NCI-H2107 (cell line): ENCODE results near the gene DACT3.

Experiments
- DNase-seq: peaks from one replicate; lab custom pipeline; 2025; lab: John Stamatoyannopoulos, UW

The DACT3 gene

GRCh38 chr19:46661020-46661731, at the start of gene DACT3:
Gene DACT3 (minus strand): TSS chr19:46661182. CDS start chr19:46661064, 118 bp downstream.
- peak; percentile 99 for DNase-seq

GRCh38 chr19:46710687-46711086, 49.7 kb upstream of the DACT3 start:
- no peak for DNase-seq

- no peak for DNase-seq
These were observed 43.5 kb upstream of the DACT3 start for GRCh38 chr19:46704379-46705076.

- no peak for DNase-seq
These were observed 39.7 kb upstream of the DACT3 start for GRCh38 chr19:46700704-46701103.

- no peak for DNase-seq
These were observed 37.7 kb upstream of the DACT3 start for GRCh38 chr19:46698395-46699321.

- DNase-seq: no peak
These were observed 36.4 kb upstream of the DACT3 start for GRCh38 chr19:46697204-46697960.

GRCh38 chr19:46696866-46697203, 35.9 kb upstream of the DACT3 start:
- no peak for DNase-seq

- no peak for DNase-seq
These were observed 35.1 kb upstream of the DACT3 start for GRCh38 chr19:46696052-46696451.

- DNase-seq: no peak
These were observed 32.8 kb upstream of the DACT3 start for GRCh38 chr19:46693760-46694159.

- no peak for DNase-seq
These were observed 32.1 kb upstream of the DACT3 start for GRCh38 chr19:46692918-46693722.

GRCh38 chr19:46691948-46692347, 31.0 kb upstream of the DACT3 start:
- DNase-seq: no peak

GRCh38 chr19:46691104-46691503, 30.1 kb upstream of the DACT3 start:
- no peak for DNase-seq

GRCh38 chr19:46689358-46689757, 28.4 kb upstream of the DACT3 start:
- DNase-seq: no peak

- no peak for DNase-seq
These were observed 26.6 kb upstream of the DACT3 start for GRCh38 chr19:46687438-46688145.

- DNase-seq: no peak
These were observed 24.2 kb upstream of the DACT3 start for GRCh38 chr19:46685189-46685588.

- no peak for DNase-seq
These were observed 17.2 kb upstream of the DACT3 start for GRCh38 chr19:46678110-46678732.

GRCh38 chr19:46674416-46675178, 13.6 kb upstream of the DACT3 start:
- DNase-seq: no peak

- no peak for DNase-seq
These were observed 9.8 kb upstream of the DACT3 start for GRCh38 chr19:46670813-46671212.

- DNase-seq: no peak
These were observed 7.7 kb upstream of the DACT3 start for GRCh38 chr19:46668662-46669061.
